Body of pancreas (tissue), 4 donors: ENCODE measurements around the gene GTF3C5.

Source experiments
- POLR2A ChIP-seq, 3 donors: fragments of 450-650 bp; IDR thresholded peaks; one replicate each; pipeline ENCODE4 v1.6.1; 2016; ENCODE audit warnings: antibody characterized with exemption in 3 of 3, mild to moderate bottlenecking in 2 of 3
- TF ChIP-seq, protein P1 (sequence below), 7 experiments: fragments of 450-650 bp in 4 of 7; fragments of 200-600 bp in 3 of 7; sonication (generic) in 3 of 7; IDR thresholded peaks; one replicate each; pipeline ENCODE4 v1.5.1; 2016 to 2019; ENCODE audit warnings: antibody characterized with exemption in 7 of 7

DNA sequence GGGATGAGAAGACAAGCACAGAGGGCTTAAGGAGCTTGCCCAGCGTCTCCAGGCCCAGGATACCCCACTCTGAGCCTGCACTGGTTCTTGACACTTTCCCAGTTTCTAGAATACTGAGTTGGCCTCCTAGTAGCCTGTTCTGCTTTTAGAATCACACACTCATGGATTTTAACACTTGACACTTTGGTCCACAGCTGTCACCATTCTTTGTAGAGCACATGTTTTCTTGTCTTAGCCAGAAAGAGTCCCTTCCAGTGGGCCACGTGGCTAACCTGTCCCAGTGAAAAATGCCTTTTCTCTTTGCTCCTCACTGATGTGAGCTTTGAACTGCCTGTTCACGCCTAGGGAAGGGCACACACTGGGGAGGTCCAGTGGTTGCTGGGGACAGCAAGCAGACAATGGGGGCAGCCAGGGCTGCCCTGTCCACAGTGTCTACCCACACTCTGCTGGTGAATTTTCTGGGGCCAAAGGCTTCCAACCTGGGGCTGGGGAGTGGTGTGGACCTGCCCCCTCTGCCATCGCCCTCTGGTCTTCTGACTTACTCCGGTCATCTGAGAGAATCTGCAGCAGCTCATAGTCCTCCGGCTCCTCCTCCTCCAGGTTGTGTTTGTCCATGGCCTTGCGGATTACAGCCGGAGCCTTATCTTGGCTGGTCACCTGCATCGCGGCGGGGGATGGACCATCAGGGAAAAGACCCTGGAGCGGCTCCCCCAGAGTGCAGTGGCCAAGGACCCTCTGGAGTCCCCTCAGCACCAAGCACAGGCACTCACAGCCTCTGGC is 69.1 kb downstream of the GTF3C5 start:
- TF ChIP-seq, protein P1, sequence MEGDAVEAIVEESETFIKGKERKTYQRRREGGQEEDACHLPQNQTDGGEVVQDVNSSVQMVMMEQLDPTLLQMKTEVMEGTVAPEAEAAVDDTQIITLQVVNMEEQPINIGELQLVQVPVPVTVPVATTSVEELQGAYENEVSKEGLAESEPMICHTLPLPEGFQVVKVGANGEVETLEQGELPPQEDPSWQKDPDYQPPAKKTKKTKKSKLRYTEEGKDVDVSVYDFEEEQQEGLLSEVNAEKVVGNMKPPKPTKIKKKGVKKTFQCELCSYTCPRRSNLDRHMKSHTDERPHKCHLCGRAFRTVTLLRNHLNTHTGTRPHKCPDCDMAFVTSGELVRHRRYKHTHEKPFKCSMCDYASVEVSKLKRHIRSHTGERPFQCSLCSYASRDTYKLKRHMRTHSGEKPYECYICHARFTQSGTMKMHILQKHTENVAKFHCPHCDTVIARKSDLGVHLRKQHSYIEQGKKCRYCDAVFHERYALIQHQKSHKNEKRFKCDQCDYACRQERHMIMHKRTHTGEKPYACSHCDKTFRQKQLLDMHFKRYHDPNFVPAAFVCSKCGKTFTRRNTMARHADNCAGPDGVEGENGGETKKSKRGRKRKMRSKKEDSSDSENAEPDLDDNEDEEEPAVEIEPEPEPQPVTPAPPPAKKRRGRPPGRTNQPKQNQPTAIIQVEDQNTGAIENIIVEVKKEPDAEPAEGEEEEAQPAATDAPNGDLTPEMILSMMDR (IDR thresholded peaks at IDR 0.05), result no peak
- no peak for TF ChIP-seq POLR2A (IDR thresholded peaks at IDR 0.05)
